Measurements from ENCODE around the gene MAPK11.

The MAPK11 gene

GRCh38 chr22:50221410-50222300 is 48.5 kb downstream of the MAPK11 start:
- DNase-seq, result no peak

GRCh38 chr22:50220603-50221409 is 49.4 kb downstream of the MAPK11 start:
- no peak for DNase-seq

GRCh38 chr22:50219800-50220602 is 50.2 kb downstream of the MAPK11 start:
- DNase-seq, result no peak

GRCh38 chr22:50218996-50219727 is 51.0 kb downstream of the MAPK11 start:
- peak; percentile 17 for DNase-seq

DNA sequence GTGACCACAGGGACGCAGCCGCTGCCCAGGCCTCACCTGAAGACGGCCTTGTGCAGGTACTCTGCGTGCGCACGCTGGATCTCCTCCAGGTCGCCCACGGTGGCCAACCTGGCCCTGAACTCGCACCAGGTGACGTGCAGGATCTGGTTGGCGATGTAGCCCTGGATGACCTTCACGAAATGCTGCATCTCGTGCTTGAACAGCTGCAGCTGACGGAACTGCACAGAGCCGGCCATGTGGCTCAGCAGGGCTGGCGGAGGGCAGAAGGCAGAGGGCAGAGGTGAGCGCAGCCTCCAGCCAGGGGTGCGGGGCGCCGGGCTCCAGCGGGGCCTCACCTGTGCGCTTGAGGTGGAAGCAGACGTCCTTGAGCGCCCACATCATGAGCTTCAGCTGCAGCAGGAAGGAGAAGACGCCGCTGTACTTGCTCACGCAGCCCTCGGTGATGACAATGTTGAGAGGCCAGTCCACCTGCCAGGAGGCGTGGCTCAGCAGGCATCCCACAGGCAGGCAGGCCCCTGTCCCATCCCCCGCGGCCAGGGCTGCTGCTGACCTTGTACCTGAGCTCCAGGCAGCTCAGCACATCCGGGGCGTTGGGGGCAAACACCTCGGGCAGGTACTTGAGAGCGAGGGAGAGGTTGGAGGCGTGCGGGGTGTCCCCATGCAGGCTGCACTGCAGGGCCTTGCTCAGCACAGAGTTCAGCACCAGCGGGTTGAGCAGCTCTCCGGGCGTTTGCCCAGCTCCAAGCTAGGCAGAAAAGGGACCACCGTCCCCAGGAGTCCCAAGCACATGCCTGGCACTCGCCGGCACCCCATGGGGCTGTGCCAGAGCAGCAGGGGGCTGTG is 51.8 kb downstream of the MAPK11 start:
- no peak for DNase-seq

- DNase-seq, result no peak
Observed at GRCh38 chr22:50217543-50218152, 52.5 kb downstream of the MAPK11 start.

- DNase-seq, result no peak
Observed at GRCh38 chr22:50216684-50217520, 53.3 kb downstream of the MAPK11 start.

GRCh38 chr22:50216055-50216683 is 54.0 kb downstream of the MAPK11 start:
- no peak for DNase-seq

DNA sequence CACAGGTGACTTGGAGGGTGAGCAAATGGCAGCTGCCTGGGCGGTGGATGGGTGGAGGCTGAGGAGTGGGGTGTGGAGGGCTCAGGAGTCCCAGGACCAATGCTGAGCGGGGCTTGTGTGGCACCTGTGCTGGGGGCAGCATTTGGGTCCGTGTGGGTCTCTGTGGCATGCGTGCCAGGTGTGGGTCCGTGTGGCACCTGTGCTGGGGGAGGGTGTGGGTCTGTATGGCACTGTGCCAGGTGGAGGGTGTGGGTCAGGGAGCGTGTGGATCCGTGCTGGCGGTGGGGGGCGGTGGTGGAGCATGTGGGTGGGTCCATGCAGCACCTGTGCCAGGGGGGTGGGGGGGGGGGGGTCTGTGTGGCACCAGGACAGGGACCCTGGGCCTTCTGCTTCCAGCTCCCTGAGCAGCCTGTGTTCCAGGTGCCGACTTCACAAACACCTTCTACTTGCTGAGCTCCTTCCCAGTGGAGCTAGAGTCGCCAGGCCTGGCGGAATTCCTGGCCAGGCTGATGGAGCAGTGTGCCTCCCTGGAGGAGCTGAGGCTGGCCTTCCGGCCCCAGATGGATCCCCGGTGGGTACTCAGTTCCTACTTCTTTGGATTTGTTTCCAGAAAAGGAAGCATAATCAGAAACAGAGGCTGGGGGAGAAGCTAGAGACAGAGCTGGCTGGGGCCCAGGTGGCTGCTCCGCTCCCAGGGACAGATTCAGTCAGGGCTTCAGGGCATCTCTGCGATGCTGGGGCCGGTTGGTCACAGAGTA is 54.7 kb downstream of the MAPK11 start:
- DNase-seq, result no peak

All from NCI-H1436 (cell line).